NB4 (cell line): ENCODE data around the gene CTNNA2.

Experiments used
- CTCF ChIP-seq: IDR thresholded peaks from one replicate; pipeline ENCODE4 v1.5.1; 2012; ENCODE audit warnings: low read depth, low read length
- MAX ChIP-seq: IDR thresholded peaks from 2 replicates; pipeline ENCODE4 v1.6.1; 2011; ENCODE audit warnings: low read depth, low read length
- MYC ChIP-seq: IDR thresholded peaks from 2 replicates; pipeline ENCODE4 v1.6.1; 2011; ENCODE audit warnings: low read depth, low read length
- POLR2A ChIP-seq: IDR thresholded peaks from 2 replicates; pipeline ENCODE4 v1.6.1; 2011; ENCODE audit warnings: mild to moderate bottlenecking; ENCODE audit not compliant: insufficient read length; ENCODE audit errors: extremely low read depth

- TF ChIP-seq POLR2A (no peak), CTCF (no peak), MYC (no peak), MAX (no peak)
Observed at GRCh38 chr2:80217446-80217845, 704.6 kb downstream of the CTNNA2 start.
